GM10847 (cell line): ENCODE measurements around the gene CDR2.

ENCODE experiments used
- POLR2A ChIP-seq: IDR thresholded peaks from 2 replicates; pipeline ENCODE4 v1.6.1; 2011; ENCODE audit not compliant: insufficient read length; ENCODE audit errors: extremely low read depth

The CDR2 gene

GRCh38 chr16:22359679-22360078 is 14.7 kb downstream of the CDR2 start:
- no peak for TF ChIP-seq POLR2A

DNA sequence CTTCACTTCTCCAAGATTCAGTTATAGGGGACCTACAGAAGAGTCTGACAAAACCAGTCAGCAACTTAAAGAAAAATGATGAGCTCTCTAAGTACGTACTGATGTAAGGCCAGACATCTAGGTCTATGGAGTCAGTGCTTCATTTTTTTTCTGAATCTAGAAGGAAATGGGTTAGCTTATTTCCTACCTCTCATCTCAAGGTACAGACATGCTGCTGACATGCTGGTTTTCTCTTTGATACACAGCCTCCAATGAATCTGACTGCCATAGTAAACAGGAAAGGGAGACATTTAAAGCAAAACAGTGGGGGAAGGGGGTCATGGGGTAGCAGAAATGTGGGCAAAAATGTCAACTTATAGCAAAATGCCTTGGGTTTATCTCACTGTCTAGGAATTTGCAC is 16.4 kb downstream of the CDR2 start:
- TF ChIP-seq POLR2A, result no peak

GRCh38 chr16:22357635-22357971 is 16.8 kb downstream of the CDR2 start:
- no peak for TF ChIP-seq POLR2A

DNA sequence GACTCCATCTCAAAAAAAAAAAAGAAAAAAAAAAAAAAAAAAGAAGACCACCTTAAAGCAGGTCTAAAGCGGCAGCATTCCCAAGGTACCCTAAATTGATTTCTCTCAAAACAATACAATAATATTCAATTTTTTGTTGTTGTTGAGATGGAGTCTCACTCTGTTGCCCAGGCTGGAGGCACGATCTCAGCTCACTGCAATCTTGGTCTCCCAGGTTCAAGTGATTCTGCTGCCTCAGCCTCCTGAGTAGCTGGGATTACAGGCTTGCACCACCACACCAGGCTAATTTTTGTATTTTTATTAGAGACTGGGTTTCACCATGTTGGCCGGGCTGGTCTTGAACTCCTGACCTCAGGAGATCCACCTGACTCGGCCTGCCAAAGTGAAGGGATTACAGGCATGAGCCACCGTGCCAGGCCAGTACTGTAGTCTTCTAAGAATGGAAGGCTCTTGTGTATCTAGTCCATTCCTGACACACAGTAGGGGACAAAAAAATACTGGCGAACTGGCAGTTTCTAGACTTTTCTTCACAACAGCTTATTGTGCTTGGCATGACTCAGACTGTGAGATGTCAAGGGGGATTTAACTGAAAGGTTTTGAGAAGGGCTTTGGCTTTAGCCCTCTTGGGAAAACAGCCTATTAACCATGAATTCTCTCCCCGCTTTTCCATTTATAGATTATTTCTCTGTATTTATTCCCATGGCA is 17.3 kb downstream of the CDR2 start:
- no peak for TF ChIP-seq POLR2A

GRCh38 chr16:22355487-22355908 is 18.9 kb downstream of the CDR2 start:
- no peak for TF ChIP-seq POLR2A

GRCh38 chr16:22353933-22354541 is 20.4 kb downstream of the CDR2 start:
- TF ChIP-seq POLR2A, result no peak

DNA sequence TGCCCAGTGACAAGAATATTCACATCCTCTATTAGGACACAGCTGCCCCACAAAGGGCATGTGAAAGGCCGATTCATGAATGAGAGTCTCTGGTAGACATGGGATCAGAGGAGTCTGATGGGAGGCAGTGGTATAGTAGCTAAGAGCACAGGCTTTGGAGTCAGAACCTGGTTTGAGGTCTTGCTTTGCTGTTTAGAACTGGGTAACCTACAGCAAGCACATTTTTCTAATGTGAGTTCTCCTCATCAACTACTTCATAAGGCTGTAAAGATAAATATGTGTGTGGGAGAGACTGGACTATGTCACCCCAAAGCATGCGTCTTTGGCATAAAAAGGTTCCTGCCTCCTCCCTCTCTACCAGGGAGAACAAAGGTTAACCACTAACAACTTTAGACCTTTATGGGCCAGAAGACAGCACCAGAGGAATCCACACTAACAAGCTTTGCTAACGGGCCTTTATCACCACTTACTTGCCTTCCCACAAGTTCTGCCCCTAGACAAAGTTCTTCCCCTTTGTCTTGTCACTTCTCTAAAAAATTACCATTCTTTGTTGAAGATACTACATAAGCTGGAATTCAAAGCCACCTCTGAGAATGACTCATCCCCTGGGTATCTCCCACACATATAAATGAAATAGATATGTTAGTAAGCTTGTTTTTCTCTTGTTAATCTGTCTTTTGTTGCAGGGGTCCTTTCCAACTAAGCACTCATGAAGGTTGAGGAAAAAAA is 21.1 kb downstream of the CDR2 start:
- TF ChIP-seq POLR2A, result no peak

DNA sequence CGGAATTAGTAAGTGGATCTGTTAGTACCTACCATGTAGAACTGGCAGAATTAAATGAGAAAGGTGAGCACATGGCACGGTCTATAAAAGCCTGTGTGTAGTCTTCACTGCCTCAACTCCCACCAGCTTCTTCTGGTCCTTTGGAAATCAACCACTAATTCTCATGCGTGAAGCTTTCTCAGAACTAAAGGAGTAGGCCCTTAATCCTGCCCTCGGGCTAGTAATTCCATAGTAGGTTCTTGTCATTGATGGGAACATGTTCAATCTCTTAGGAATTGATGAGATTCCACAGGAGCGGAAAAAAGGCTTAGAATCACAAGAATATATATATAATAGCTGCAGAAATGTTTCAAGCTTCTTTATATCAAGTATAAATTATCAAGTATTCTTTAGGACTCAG is 21.7 kb downstream of the CDR2 start:
- TF ChIP-seq POLR2A, result no peak

- TF ChIP-seq POLR2A, result no peak
These were observed 22.3 kb downstream of the CDR2 start for GRCh38 chr16:22352140-22352539.

- no peak for TF ChIP-seq POLR2A
These were observed 26.1 kb downstream of the CDR2 start for GRCh38 chr16:22348291-22348690.

GRCh38 chr16:22347100-22347820 is 27.2 kb downstream of the CDR2 start:
- TF ChIP-seq POLR2A, result no peak

- no peak for TF ChIP-seq POLR2A
These were observed 27.9 kb downstream of the CDR2 start for GRCh38 chr16:22346483-22346882.

DNA sequence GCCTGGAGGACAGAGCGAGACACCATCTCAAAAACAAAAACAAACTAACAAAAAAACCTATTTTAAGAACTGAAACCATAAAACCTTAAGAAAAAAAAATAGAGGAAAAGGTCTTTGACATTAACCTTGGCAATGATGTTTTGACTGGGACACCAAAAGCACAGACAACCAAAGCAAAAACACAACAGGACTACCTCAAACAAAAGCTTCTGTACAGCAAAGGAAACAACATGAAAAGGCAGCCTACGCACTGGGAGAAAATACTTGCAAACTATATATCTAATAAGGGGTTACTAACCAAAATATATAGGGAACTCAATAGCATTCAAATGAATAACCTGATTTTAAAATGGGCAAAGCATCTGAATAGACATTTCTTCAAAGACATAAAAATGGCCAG is 32.3 kb downstream of the CDR2 start:
- no peak for TF ChIP-seq POLR2A

DNA sequence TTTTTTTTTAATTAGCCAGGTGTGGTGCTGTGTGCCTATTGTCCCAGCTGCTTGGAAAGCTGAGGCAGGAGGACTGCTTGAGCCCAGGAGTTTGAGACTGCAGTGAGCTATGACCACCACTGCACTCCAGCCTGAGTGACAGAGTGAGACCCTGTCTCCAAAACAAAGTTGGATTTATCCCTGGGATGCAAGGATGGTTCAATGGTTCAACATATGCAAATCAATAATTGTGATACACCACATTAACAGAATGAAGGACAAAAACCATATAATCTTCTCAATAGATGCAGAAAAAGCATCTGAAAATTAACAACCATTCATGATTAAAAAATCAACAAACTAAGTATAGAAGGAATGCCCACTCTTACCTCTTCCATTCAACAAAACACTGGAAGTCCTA is 33.5 kb downstream of the CDR2 start:
- TF ChIP-seq POLR2A, result no peak

DNA sequence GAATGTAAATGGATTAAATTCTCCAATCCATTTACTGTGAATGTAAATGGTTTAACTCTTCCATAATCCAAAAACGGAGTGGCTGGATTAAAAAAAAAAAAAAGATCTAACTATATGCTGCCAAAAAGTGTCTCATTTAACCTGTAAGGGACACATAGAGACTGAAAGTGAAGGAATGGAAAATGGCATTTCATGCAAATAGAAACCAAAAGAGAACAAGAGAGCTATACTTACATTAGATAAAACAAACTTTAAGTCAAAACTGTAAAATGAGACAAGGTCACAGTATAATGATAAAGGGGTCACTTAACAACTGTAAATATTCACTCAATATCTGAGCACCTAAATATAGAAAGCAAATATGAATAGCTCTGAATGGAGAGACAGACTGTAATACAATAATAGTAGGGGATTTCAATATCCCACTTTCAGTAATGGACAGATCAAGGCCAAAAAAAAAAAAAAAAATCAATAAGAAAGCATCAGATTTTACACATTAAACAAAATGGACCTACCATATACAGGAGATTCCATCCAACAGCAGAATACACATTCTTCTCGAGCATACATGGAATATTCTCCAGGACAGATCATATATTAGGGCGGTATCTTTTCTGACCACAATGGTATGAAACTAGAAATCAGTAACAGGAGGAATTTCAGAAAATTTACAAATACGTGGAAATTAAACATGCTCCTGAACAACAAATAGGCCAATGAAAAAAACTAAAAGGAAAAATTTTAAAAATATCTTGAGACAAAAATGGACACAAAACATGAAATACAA is 36.4 kb downstream of the CDR2 start:
- TF ChIP-seq POLR2A, result no peak
